ENCODE data around the gene MFAP4. TPM values are rescaled to one million over a fixed set of nuclear protein-coding genes. Genes with fewer than 3 reads are reported as not detected.

Gene MFAP4
- total RNA-seq, 1 experiment from 2014 or later = 4.0 TPM

- TF ChIP-seq NR3C1 (CRISPR knock-in tag; conservative IDR thresholded peaks at IDR 0.05; ENCODE audit: low read depth) (no peak), ZNF671 (CRISPR knock-in tag; IDR thresholded peaks at IDR 0.05) (no peak), RORB (CRISPR knock-in tag; IDR thresholded peaks at IDR 0.05) (no peak), JAZF1 (CRISPR knock-in tag; IDR thresholded peaks at IDR 0.05) (no peak), KAT7 (CRISPR knock-in tag; IDR thresholded peaks at IDR 0.05; ENCODE audit: borderline replicate concordance) (no peak), MXD4 (CRISPR knock-in tag; IDR thresholded peaks at IDR 0.05; ENCODE audit: borderline replicate concordance) (no peak), PRRX2 (CRISPR knock-in tag; IDR thresholded peaks at IDR 0.05) (no peak), ETV6 (CRISPR knock-in tag; IDR thresholded peaks at IDR 0.05) (no peak), FOXP1 (CRISPR knock-in tag; IDR thresholded peaks at IDR 0.05; ENCODE audit: borderline replicate concordance) (no peak), MYBL2 (CRISPR knock-in tag; IDR thresholded peaks at IDR 0.05) (no peak), GTF2I (CRISPR knock-in tag; conservative IDR thresholded peaks at IDR 0.05) (no peak), CTCF (IDR thresholded peaks at IDR 0.05) (no peak), NR2C2 (CRISPR knock-in tag; IDR thresholded peaks at IDR 0.05) (no peak), ELF4 (CRISPR knock-in tag; IDR thresholded peaks at IDR 0.05; ENCODE audit: low read depth) (no peak), TEAD4 (CRISPR knock-in tag; IDR thresholded peaks at IDR 0.05) (no peak), CDX4 (CRISPR knock-in tag; IDR thresholded peaks at IDR 0.05; ENCODE audit: borderline replicate concordance) (no peak), ZNF232 (CRISPR knock-in tag; IDR thresholded peaks at IDR 0.05) (no peak), SMAD3 (CRISPR knock-in tag; IDR thresholded peaks at IDR 0.05; ENCODE audit: borderline replicate concordance) (no peak), ZNF425 (CRISPR knock-in tag; conservative IDR thresholded peaks at IDR 0.05) (no peak)
- ChIA-PET CTCF (interaction anchor here (0.9 to 1.4 kb wide), 2 partner anchors 9 to 15 kb away, joined by 3 to 6 read pairs; partner anchors contain the start of gene B9D1), POLR2A (no interaction called here)
- Mint-ChIP-seq H3K27ac (no peak overlapping the region), H3K9me3 (no peaks in the 10 kb centered on the region), H3K27me3 (ENCODE audit: low read depth) (no peaks in the 10 kb centered on the region), H3K4me1 (no peaks in the 10 kb centered on the region), H3K36me3 (peaks cover 12% of the 10 kb centered on the region; the same call in 1 of the 2 replicates), H3K4me3 (no peak overlapping the region)
- DNase-seq (ENCODE audit: low spot score) (peak; percentile 7), ATAC-seq (no peak)
Observed at GRCh38 chr17:19347323-19348080, 39.5 kb downstream of the MFAP4 start.

GRCh38 chr17:19346351-19347255 is 40.4 kb downstream of the MFAP4 start:
- peak overlapping the region; percentile 90 for H3K27ac Mint-ChIP-seq
- TF ChIP-seq MYBL2 (CRISPR knock-in tag; IDR thresholded peaks at IDR 0.05) (no peak), NFATC4 (CRISPR knock-in tag; IDR thresholded peaks at IDR 0.05) (no peak)
- POLR2A ChIA-PET = no interaction called here
- H3K9me3 Mint-ChIP-seq = no peaks in the 10 kb centered on the region
- peaks cover 6% of the 10 kb centered on the region for H3K4me1 Mint-ChIP-seq
- no peak for ATAC-seq
- no peak overlapping the region for H3K4me3 Mint-ChIP-seq
- CTCF ChIA-PET = interaction anchor here (1.0 to 1.4 kb wide), 3 partner anchors 8 to 372 kb away, joined by 3 to 7 read pairs (median 3); partner anchors contain the start of gene B9D1
- H3K27me3 Mint-ChIP-seq (ENCODE audit: low read depth) = no peaks in the 10 kb centered on the region
- H3K36me3 Mint-ChIP-seq = peaks cover 12% of the 10 kb centered on the region; the same call in 1 of the 2 replicates
- no peak for DNase-seq (ENCODE audit: low spot score)
